ENCODE results near the gene GRPEL1. TPM values are rescaled to one million over a fixed set of nuclear protein-coding genes. Genes with fewer than 3 reads are reported as not detected.

GRPEL1 gene
- total RNA-seq, 1 donor from 2014 or later = 19.7 TPM

- peaks cover 25% of the 10 kb centered on the region for H3K36me3 Mint-ChIP-seq (ENCODE audit: unreplicated experiment)
- H3K4me1 Mint-ChIP-seq (ENCODE audit: unreplicated experiment) = peaks cover 28% of the 10 kb centered on the region
- no peaks in the 10 kb centered on the region for H3K27me3 Mint-ChIP-seq (ENCODE audit: unreplicated experiment)
- no peak for TF ChIP-seq CTCF (IDR thresholded peaks at IDR 0.05)
- no peak for DNase-seq (ENCODE audit: extremely low spot score, unreplicated experiment)
- H3K27ac Mint-ChIP-seq (ENCODE audit: unreplicated experiment) = peak overlapping the region; percentile 38
- H3K4me3 Mint-ChIP-seq (ENCODE audit: unreplicated experiment) = no peak overlapping the region
- no peaks in the 10 kb centered on the region for H3K9me3 Mint-ChIP-seq (ENCODE audit: unreplicated experiment)
These were observed 37.0 kb downstream of the GRPEL1 start for GRCh38 chr4:7030856-7031255.

- DNase-seq (ENCODE audit: extremely low spot score, unreplicated experiment) = no peak
These were observed 37.9 kb downstream of the GRPEL1 start for GRCh38 chr4:7029921-7030320.

GRCh38 chr4:7029212-7029611, 38.7 kb downstream of the GRPEL1 start:
- no peak for DNase-seq (ENCODE audit: extremely low spot score, unreplicated experiment)
- Mint-ChIP-seq H3K9me3 (ENCODE audit: unreplicated experiment) (no peaks in the 10 kb centered on the region), H3K4me1 (ENCODE audit: unreplicated experiment) (peaks cover 25% of the 10 kb centered on the region), H3K4me3 (ENCODE audit: unreplicated experiment) (no peak overlapping the region), H3K27me3 (ENCODE audit: unreplicated experiment) (no peaks in the 10 kb centered on the region), H3K27ac (ENCODE audit: unreplicated experiment) (no peak overlapping the region), H3K36me3 (ENCODE audit: unreplicated experiment) (peaks cover 29% of the 10 kb centered on the region)
- no peak for TF ChIP-seq CTCF (IDR thresholded peaks at IDR 0.05)

More at GRCh38 chr4:7029921-7030320, 37.9 kb downstream of the GRPEL1 start:
- Mint-ChIP-seq H3K4me3 (ENCODE audit: unreplicated experiment) (no peak overlapping the region), H3K4me1 (ENCODE audit: unreplicated experiment) (peaks cover 28% of the 10 kb centered on the region), H3K27ac (ENCODE audit: unreplicated experiment) (no peak overlapping the region), H3K9me3 (ENCODE audit: unreplicated experiment) (no peaks in the 10 kb centered on the region), H3K36me3 (ENCODE audit: unreplicated experiment) (peaks cover 28% of the 10 kb centered on the region), H3K27me3 (ENCODE audit: unreplicated experiment) (no peaks in the 10 kb centered on the region)
- no peak for TF ChIP-seq CTCF (IDR thresholded peaks at IDR 0.05)

GRCh38 chr4:7027913-7028312, 40.0 kb downstream of the GRPEL1 start:
- Mint-ChIP-seq H3K27me3 (ENCODE audit: unreplicated experiment) (no peaks in the 10 kb centered on the region), H3K9me3 (ENCODE audit: unreplicated experiment) (no peaks in the 10 kb centered on the region), H3K4me1 (ENCODE audit: unreplicated experiment) (peaks cover 27% of the 10 kb centered on the region), H3K27ac (ENCODE audit: unreplicated experiment) (no peak overlapping the region), H3K36me3 (ENCODE audit: unreplicated experiment) (peaks cover 37% of the 10 kb centered on the region), H3K4me3 (ENCODE audit: unreplicated experiment) (no peak overlapping the region)
- TF ChIP-seq CTCF (IDR thresholded peaks at IDR 0.05) = no peak
- DNase-seq (ENCODE audit: extremely low spot score, unreplicated experiment) = no peak

GRCh38 chr4:7027284-7027683, 40.6 kb downstream of the GRPEL1 start:
- no peak for TF ChIP-seq CTCF (IDR thresholded peaks at IDR 0.05)
- H3K4me3 Mint-ChIP-seq (ENCODE audit: unreplicated experiment) = no peak overlapping the region
- H3K36me3 Mint-ChIP-seq (ENCODE audit: unreplicated experiment) = peaks cover 39% of the 10 kb centered on the region
- no peaks in the 10 kb centered on the region for H3K9me3 Mint-ChIP-seq (ENCODE audit: unreplicated experiment)
- H3K27ac Mint-ChIP-seq (ENCODE audit: unreplicated experiment) = no peak overlapping the region
- peaks cover 26% of the 10 kb centered on the region for H3K4me1 Mint-ChIP-seq (ENCODE audit: unreplicated experiment)
- H3K27me3 Mint-ChIP-seq (ENCODE audit: unreplicated experiment) = no peaks in the 10 kb centered on the region
- DNase-seq (ENCODE audit: extremely low spot score, unreplicated experiment) = no peak
